Transverse colon (tissue), 4 donors: Measurements from ENCODE around the gene CEP70.

ENCODE experiments used
- CTCF ChIP-seq, 5 experiments: fragments of 200-600 bp in 3 of 5; fragments of 450-650 bp in 2 of 5; sonication (generic) in 3 of 5; IDR thresholded peaks; 1 replicate in 2 of 5; 2 replicates in 3 of 5; pipeline ENCODE4 v1.5.1; 2016 to 2017; ENCODE audit warnings: antibody characterized with exemption in 5 of 5, inconsistent platforms in 3 of 5, mild to moderate bottlenecking in 2 of 5, moderate library complexity in 1 of 5
- EP300 ChIP-seq: sonication (generic); formaldehyde crosslinking; IDR thresholded peaks from one replicate; pipeline ENCODE4 v1.6.1; 2017; ENCODE audit warnings: antibody characterized with exemption, low read depth
- POLR2AphosphoS5 ChIP-seq, 3 donors: sonication (generic); formaldehyde crosslinking; IDR thresholded peaks; one replicate each; pipeline ENCODE4 v1.6.1; 2016; ENCODE audit warnings: antibody characterized with exemption in 3 of 3

- TF ChIP-seq CTCF (IDR thresholded peaks at IDR 0.05) (no peak), POLR2AphosphoS5 (IDR thresholded peaks at IDR 0.05) (no peak), EP300 (no peak)
Measured at GRCh38 chr3:138461246-138461645, 132.8 kb downstream of the CEP70 start.
